Sciatic nerve (tissue), 2 donors: ENCODE data around the gene MARCHF4. TPM values are rescaled to one million over a fixed set of nuclear protein-coding genes. Genes with fewer than 3 reads are reported as not detected.
A peak's percentile ranks its signal among the peaks of the same experiment; 100 is the strongest.

Source experiments
- ATAC-seq: fragments of 200-7000 bp; cut with Tn5 transposase; one replicate; pipeline ENCODE4 v1.9.1; 2020; ENCODE audit warnings: mild to moderate bottlenecking, moderate library complexity
- DNase-seq: peaks from one replicate; pipeline ENCODE4 v3.0.0-alpha.2; 2020; ENCODE audit warnings: low spot score
- intact Hi-C: fragments of 100-400 bp; cut with DNase I; formaldehyde crosslinking; loops from one replicate; pipeline ENCODE4 v1.14.2; 2022
- total RNA-seq: library from RNA; stranded (reverse); fragmentation: NEBNext Ultra II Directional; extraction: Animal tissue kit (Norgen Biotek cat#: 25700); gene quantifications from one replicate; pipeline ENCODE4 v1.2.1, GENCODE V29; 2021
- donor health status: DM: no; HTN: no; CAD: no.
- donor health status: DM: no; HTN: no; CAD: no.

Gene MARCHF4
- total RNA-seq, 1 donor from 2014 or later, result not detected

DNA sequence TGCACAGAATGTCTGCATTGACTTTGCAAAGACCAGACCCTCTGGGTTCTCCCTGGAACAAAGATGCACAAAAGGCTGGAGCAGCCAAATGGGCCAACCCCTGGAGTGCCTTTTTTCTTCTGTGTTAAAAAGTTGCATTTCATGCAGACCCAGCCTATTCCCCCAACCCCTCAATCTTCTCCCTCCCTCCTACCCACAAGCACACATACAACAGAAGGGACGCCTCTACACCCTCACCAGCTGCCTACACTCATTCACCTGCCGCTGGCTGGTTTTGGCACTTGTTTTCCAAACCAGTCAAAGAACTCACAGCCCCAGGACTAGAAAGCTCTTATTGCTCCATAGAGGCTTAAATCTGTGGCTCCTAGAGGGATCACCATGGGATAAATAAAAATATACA is 16.6 kb downstream of the MARCHF4 start:
- ATAC-seq, result no peak
- intact Hi-C loops, result no loop called here
- DNase-seq, result no peak

DNA sequence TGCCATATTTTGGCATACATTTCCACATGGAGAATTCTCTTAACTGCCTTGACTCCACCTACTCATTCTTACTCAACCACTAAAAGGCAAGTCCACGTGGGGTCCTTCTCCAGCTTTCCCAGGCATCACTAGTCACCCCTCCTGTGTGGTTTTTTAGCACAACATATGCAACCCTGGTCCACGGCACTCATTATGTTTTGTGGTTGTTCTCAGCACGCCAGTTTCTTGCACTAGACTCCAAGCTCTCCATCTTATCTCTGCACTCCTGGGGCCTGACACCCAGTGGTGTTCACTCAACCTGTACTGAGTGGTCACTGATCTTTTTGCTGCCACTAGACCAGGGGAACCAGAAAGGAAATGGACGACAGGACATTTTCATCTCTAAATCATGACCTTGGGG is 18.0 kb downstream of the MARCHF4 start:
- ATAC-seq, result no peak
- no peak for DNase-seq
- intact Hi-C loops, result no loop called here

DNA sequence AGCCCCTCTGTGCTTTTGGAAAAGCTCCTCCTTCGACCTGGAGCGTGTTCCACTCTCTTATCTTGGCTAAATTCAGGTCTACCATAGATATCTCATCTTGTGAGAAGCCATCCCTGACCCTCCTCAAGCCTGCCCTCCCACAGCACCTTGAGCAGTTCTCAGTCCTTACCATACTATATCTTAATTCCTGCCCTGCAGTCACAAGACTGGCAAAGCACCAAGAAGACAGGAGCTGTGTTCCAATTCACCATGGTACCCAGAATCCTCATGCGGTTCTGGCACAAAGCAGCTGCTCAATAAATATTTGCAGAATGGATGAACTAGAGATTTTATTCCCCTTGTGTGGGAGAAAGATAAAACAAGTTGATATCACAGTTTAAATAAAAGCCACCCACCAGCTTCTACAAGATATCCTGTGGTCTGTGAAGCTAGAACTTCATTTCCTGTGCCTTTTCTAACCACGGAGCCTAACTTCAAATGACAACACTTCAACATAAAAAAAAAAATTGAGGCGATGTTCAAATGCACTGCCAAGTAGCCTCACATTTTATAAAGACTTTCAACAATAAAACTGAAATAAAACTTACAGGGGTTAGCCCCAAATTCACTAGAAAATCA is 19.5 kb downstream of the MARCHF4 start:
- ATAC-seq (no peak), DNase-seq (no peak)
- intact Hi-C loops, result no loop called here

DNA sequence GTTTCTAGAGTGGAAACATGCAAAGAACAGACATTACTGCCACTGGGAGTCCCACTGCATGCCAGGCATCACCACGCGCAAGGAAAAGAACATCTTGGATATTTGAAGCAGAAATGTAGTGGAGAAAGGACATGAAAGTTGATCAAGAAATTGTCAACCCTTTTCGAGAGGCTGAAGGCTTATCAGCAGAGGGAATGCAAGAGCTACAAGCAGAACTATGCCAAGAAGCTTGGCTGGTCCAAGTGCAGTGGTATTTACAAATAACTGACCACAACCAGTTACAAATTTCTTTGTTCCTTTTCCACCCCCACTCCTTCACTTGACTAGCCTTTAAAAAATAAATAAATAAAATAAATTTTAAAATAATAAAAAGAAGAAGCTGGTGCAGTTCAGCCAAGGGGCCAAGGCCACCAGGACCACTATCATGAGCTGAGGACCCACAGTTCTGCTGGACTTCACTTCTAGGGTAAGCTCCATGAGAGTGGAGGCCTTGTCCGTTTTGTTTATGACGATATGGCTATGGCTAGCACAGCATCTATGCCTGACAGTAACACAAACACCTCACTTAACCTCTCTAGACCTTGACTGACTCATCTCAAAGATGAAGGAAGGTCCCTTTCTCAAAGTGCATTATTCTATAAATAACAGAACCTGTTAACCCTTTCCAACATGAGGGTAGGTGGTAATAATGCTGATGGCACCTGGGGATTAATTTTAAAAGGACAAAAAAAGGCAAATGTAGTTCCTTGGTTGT is 20.9 kb downstream of the MARCHF4 start:
- no peak for DNase-seq
- intact Hi-C loops, result no loop called here
- no peak for ATAC-seq

DNA sequence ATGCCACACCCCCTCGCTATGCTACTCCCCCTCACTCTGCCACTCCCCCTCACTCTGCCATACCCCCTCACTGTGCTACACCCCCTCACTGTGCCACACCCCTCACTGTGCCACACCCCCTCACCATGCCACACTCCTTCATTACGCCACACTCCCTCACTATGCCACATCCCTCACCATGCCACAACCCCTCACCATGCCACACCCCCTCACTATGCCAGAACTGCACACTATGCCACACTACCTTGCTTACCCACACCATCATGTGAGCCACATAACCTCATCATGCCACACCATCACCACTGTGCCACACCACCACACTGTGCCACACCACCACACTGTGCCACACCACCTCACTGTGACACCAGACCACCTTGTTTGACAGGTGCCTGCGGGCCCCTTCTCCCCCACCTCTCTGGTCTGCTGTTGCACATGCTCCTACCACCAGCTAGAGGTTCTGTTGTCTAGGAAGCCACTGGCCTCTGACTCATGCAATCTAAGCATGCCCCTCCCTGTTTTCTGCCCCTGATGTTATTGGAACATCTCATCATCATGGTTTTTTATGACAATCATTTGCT is 22.0 kb downstream of the MARCHF4 start:
- no peak for DNase-seq
- ATAC-seq, result peak; percentile 22

DNA sequence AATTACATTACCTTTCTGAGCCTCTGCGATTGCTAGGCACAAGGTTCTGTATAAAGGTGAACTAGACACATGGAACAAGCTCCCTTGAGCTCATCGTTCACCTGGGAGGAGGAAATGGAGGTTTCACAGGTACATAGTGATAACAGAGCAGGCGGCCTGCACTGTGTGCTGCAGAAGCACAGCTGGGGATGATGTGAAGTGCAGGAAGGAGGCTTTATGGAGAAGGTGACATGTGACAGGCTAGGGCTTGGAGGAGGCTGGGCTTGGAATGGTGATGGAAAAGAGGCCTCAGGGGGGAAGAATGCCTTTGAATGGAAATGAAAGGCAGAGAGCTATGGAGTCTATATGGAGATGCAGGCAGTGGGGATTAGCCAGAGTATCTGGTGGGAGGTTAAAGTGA is 22.9 kb downstream of the MARCHF4 start:
- intact Hi-C loops, result no loop called here
- DNase-seq, result no peak

More for the DNA sequence above, 22.0 kb downstream of the MARCHF4 start:
- intact Hi-C loops, result no loop called here

DNA sequence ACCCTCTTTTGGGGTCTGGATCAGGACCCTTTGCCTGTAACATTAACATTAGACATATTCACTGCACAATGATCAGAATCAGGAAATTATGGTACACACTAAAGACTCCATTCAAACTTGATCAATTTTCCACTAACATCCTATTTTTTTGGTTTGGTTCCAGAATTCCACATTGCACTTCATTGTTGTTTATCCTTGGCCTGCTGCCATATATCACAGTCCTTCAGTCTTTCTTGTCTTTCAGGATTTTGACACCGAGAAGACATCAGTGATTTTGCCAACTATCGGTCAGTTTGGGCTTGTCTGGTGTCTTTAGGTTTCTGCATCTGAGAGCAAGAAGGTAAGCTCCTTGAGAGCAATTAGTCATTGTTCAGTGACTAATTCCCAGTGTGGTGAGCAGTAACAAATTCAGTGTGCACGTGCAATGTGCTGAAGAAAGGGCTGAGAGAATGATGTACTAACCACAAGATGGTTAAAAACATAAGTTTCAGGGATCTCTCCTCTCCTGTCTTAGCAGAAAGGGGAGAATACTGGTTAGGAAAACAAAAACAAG is 23.5 kb downstream of the MARCHF4 start:
- no peak for ATAC-seq
- no peak for DNase-seq
- intact Hi-C loops, result no loop called here

More for the DNA sequence above, 22.9 kb downstream of the MARCHF4 start:
- ATAC-seq, result no peak

- no peak for DNase-seq
- no peak for ATAC-seq
- intact Hi-C loops, result no loop called here
Measured at GRCh38 chr2:216346781-216347180, 25.5 kb downstream of the MARCHF4 start.

GRCh38 chr2:216345846-216346245 is 26.4 kb downstream of the MARCHF4 start:
- intact Hi-C loops, result no loop called here
- ATAC-seq, result no peak
- no peak for DNase-seq

DNA sequence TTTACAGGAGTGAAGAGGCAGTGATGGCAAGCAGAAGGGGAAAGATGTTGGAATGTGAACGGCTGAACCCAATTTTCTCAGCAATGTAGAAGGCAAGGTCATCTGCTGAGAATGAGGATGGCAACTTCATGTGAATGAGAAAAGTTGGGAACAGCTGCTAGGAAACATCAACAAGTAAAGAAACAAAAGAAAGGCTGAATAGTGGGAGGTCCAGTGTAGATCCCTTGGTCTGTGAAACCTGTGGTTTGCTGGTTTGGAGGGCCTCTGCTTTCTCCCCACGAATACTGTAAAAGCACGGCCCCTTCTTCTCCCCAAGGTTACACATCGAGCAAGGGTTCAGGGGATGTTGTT is 27.4 kb downstream of the MARCHF4 start:
- DNase-seq (no peak), ATAC-seq (no peak)
- intact Hi-C loops, result no loop called here

DNA sequence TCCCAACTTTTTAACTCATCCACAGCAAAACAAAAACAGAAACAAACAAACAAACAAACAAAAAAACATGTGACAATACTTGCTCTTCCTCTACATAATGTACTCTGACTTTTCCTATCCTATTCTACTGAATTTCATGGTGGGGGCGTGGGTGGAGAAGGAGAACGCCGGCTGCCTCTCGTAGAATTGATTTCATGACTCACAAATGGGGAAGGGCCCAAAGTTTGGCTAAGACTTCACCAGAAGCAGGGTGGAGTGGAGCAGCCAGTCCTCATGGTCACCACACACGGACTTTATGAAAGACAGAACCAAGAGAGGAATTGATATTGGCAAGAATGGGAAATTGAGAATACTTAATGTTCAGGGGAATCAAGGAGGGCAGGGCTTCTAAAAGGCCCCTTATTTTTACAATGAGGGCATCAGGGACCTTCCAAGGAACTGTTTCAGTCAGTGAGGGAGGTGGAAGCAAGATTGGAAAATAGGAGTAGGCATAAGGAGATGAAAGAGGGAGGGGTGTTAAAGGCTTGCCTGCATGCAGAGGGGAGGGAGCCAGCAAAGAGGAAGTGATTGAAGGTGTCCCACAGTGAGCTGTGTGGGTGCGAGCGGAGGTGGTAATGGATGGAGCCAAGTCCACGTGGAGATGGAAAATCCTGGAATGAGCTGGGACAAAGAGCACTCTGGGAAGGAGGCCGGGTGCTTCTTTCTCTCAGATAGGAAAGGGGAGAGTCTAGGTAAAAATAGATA is 27.9 kb downstream of the MARCHF4 start:
- ATAC-seq (no peak), DNase-seq (no peak)
- intact Hi-C loops, result no loop called here

DNA sequence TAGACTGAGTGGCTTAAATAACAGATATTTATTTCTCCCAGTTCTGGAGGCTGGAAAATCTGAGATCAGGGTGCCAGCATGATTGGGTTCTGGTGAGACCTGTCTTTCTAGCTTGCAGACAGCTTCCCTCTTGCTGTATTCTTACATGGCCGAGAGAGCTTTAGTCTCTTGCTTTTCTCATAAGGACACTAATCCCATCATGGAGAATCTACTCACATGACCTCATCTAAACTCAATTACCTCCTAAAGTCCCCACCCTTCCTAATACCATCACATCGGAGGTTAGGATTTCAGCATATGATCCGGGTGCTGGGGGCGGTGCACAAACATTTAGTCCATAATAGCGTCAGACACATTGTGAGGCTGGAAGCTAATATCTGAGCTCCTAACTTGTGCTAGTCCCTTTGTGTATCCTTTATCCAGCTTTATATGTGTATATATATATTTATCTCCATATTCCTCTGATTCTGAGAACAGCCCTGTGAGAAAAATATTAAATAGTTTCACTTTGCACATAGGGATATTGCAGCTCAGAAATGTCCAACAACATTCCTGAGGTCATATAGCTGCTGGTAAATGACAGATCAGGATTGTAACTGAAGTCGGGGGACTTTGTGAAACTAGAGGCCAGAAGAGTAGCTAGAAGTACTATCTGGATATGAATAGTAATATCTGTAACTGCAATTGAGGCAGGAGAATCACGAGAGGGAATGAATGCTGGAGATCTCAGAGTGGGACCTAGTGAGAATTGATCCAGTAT is 28.9 kb downstream of the MARCHF4 start:
- DNase-seq (no peak), ATAC-seq (no peak)
- intact Hi-C loops, result no loop called here

DNA sequence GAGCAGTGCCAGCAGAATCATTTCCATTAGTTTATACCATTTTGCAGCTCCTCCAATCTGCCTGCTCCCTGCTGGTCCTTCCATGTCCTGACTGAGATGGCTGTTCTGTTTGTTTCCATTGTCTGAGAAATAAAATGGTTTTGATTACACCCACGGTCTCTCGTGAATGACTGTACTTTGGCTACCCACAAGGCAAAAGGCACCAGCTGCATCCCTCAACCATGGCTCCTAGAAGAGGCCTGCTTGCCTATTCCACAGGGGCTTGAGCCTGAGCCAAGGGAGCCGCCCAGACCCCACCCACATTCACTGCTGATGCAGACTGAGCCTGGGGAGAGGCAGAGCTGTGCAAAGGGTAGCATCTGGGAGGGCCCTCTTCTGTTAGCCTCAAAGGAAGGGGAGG is 31.2 kb downstream of the MARCHF4 start:
- ATAC-seq (peak; percentile 43), DNase-seq (no peak)
- intact Hi-C loops, result no loop called here

GRCh38 chr2:216340280-216340631 is 32.0 kb downstream of the MARCHF4 start:
- ATAC-seq, result peak; percentile 31
- no peak for DNase-seq
- intact Hi-C loops, result no loop called here

DNA sequence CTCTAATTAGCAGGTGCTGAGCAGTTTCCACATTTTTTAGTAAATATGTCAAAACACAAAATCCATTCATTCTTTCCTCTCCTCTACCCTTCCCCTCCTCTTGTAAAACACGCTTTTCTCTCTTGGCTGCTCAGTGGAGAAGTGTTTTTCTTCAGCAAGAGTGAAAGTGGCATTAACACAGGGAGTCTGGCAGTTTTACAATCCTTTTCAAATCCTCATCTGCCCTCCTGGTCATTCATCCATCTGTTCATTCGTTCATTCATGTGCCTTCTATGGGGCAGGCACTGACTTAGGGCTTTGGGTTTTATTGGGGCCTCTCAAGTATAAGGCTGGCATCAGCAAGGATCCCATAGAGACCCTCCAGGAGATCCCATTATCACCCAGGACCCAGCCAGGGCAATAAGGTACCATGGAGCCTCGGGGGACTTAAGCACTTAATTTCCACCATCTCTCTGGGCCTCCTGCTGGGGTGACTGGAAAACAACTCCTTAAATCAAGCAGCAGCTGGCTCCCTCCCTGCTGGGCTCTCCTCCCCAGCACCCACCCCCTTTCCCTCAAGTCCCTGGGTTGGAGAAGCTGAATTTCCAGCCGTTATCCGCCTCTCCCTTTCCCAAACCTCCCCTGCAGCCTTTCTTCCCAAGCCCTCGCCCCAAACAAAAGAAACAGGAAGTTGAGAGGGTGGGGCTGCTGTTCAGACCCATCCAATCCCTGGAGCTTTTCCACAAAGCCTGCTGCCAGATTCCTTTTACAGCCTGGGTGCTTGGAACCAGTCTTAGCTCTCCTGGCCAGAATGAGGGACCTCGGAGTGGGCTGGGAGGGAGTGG is 32.6 kb downstream of the MARCHF4 start:
- intact Hi-C loops, result no loop called here
- peak; percentile 56 for ATAC-seq
- no peak for DNase-seq

DNA sequence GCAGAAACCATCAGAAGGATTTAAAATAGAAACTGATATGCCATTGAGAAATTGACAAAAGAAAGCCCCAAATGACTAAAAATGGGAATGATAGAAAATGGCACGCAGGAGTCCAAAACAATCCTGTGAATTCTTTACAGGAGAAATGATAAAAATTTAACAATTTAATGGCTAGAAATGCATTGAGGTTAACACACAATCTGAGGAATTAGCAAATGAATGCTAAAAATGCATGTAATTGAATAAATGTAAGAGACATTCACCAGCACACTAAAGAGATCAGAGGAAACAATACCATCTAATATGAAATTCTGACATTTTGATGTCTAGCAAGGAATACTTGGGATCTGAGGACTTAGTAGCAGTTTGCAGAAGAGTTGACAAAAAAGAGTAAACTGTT is 37.0 kb downstream of the MARCHF4 start:
- no peak for ATAC-seq
- intact Hi-C loops, result no loop called here
- DNase-seq, result no peak

- DNase-seq (no peak), ATAC-seq (no peak)
- intact Hi-C loops, result no loop called here
Measured at GRCh38 chr2:216328347-216328746, 43.9 kb downstream of the MARCHF4 start.

DNA sequence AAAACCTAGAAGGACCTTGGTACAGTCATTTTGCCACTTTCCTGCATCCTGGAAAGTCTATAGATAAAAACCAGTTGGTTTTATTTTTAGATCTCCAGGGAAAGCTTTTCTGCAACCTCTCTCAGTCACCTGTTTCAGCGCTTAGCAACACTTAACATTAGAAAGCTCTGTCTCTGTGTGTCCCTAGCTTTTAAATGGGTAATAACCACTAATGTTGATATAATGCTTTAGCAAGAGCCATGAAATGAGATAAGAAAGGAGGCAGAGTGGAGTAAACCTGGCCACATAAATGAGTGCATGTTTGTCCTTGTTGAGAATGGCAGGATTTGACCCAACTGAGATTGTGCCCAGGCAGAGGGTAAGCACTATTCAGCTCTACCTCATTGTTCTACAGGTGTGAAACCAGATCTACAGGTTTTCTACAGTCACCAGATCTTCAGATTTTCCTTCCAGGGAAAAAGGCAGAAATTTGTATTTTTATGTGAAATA is 44.8 kb downstream of the MARCHF4 start:
- intact Hi-C loops, result no loop called here
- DNase-seq (no peak), ATAC-seq (no peak)
